Fibroblast of pulmonary artery (primary cell): ENCODE data around the gene ALG12.

Experiments used
- DNase-seq: peaks from one replicate; pipeline ENCODE4 v3.0.0-alpha.2; 2010; ENCODE audit warnings: low read depth
- H3K4me3 ChIP-seq: replicated peaks from 2 replicates; pipeline ENCODE4 v1.5.1; 2011; ENCODE audit warnings: low read depth, mild to moderate bottlenecking, control low read depth, low read length, moderate library complexity
- TF ChIP-seq, protein P1 (sequence below): IDR thresholded peaks from 2 replicates; pipeline ENCODE4 v1.5.1; 2011; ENCODE audit warnings: mild to moderate bottlenecking, control low read depth, low read length, inconsistent platforms; ENCODE audit errors: missing control alignments

The ALG12 gene

DNA sequence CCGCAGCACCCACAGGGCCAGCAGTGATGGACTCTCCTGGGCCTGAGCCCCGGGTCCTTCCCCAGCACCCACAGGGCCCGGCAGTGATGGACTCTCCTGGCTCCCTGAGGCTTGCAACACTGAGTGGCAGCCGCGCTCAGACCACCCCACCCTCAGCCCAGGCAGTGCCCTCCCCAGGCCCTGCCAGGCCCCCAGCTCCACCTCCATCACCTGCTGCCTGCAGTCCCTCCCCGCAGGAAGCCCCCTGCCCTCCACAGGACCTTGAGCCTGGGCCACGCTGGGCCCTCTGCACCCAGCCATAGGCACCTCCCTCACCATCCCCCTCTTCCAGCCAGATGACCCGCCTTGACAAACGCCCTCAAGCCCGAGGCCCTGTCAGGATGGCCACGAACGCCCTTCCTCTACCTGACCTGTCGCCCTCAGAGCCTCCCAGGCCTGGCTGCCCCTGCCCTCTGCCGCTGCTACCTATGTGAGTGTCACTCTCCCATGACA is 11.4 kb downstream of the ALG12 start:
- DNase-seq, result no peak
- H3K4me3 ChIP-seq, result no peak overlapping the region
- TF ChIP-seq, protein P1, sequence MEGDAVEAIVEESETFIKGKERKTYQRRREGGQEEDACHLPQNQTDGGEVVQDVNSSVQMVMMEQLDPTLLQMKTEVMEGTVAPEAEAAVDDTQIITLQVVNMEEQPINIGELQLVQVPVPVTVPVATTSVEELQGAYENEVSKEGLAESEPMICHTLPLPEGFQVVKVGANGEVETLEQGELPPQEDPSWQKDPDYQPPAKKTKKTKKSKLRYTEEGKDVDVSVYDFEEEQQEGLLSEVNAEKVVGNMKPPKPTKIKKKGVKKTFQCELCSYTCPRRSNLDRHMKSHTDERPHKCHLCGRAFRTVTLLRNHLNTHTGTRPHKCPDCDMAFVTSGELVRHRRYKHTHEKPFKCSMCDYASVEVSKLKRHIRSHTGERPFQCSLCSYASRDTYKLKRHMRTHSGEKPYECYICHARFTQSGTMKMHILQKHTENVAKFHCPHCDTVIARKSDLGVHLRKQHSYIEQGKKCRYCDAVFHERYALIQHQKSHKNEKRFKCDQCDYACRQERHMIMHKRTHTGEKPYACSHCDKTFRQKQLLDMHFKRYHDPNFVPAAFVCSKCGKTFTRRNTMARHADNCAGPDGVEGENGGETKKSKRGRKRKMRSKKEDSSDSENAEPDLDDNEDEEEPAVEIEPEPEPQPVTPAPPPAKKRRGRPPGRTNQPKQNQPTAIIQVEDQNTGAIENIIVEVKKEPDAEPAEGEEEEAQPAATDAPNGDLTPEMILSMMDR, result no peak

DNA sequence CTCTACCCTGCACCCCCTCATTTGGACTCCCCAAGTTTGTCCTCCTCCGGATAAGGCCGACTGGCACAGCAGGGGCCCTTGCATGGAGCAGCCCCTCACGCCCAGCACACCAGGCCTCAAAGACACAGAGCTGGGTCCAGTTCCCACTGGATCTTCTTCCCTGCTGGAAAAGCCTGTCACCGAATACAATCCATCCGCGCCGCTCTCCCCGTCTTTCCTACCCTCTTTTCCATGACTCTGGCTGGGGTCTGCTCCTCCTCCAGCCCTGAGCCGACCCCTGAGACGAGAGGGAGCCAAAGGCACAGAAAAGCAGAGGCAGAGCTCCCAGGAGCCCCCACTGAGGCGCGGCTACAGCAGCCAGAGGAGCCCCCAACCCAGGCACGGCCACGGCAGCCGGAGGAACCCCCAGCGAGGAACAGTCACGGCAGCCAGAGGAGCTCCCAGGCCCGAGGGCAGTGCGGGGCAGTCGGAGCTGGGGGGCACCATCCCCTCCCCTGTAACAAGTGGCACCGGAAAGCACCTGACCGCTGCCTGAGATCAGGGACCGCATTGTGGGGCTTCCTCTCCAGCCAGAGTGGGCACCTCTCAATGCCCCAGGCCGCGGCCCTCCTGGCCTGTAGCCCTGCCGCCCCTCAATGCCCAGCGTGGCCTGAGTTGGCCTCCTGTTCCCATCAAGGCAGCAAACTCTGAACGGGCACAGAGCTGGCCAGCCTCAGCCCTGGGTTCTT is 12.0 kb downstream of the ALG12 start:
- TF ChIP-seq, protein P1, result no peak
- DNase-seq, result no peak
- no peak overlapping the region for H3K4me3 ChIP-seq

DNA sequence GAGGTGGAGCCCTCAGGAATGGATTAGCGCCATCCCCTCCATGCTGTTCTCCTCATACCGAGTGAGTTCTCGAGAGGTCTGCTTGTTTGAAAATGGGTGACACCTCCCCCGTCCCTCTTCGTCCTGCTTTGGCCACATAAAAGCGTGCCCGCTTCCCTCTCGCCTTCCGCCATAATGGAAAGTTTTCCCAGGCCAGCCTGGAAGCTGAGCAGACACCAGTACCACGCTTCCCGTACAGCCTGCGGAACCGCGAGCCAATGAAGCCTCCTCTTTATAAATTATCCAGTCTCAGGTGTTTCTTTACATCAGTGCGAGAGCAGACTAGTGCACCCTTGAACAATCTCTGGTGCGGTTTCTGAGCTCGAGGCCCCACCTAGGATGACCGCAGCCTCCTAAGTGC is 12.8 kb downstream of the ALG12 start:
- no peak overlapping the region for H3K4me3 ChIP-seq
- DNase-seq, result no peak
- TF ChIP-seq, protein P1, result no peak

DNA sequence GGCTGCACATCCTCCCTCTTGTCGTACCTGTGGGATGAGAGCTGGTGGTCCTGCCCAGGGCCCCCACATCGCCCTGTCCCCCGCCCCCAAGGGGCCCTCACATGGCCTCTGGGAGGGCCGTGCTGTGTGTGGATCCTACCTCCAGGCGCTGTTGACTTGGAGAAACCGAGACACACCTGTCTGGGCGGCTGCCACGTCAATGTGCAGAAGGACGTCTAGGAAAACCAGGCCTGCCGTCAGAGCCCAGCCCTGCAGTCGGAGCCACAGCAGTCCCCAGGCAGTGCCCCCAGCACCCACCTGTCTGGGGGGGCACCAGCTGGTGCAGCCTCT is 14.2 kb downstream of the ALG12 start:
- H3K4me3 ChIP-seq, result no peak overlapping the region
- TF ChIP-seq, protein P1, result no peak
- no peak for DNase-seq

DNA sequence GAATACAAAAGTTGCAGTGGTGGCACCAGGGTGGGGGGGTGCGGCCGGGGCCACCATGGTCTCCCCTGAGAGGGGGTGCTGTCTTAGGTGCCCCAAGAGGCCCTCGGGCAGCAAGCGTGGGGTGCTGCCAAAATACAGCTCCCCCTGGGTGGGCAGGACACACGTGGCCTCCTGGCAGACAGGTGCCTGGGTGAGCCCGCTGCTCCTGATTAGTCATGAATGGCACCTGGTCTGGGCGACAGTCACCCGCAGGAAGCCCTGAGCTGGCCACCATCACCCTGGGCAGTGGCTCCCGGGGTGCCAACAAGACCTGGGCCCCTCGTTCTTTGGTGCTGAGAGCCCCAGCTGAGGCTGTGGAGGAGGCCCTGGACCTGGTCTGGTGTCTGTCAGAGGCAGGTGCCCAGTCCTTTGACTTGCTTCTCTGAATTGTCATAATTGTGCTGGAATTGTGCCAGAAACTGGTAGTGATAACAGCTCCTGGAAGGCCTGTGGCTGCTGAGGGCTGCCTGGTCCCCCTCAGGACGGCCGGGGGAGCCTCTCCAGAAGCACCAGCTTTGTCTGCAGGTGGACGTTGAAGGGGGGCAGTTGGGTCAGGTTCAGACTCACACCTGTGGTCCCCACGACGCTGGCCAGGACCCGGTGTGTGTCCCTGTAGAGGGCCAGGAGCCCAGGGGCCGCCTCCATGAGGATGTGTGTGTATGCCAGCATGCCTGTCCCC is 14.8 kb downstream of the ALG12 start:
- TF ChIP-seq, protein P1, result no peak
- H3K4me3 ChIP-seq, result no peak overlapping the region
- DNase-seq, result no peak

DNA sequence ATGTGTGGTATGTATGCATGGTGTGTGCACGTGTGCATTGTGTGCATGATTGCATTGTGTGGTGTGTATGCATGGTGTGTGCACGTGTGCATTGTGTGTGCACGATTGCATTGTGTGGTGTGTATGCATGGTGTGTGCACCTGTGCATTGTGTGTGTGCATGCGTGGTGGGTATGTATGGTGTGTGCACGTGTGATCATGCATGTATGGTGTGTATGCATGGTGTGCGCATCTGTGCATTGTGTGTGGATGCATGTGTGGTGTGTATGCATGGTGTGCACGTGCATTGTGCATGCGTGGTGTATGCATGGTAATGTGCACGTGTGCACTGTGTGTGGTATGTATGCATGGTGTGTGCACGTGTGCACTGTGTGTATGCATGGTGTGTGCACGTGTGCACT is 16.8 kb downstream of the ALG12 start:
- DNase-seq, result no peak
- H3K4me3 ChIP-seq, result no peak overlapping the region
- TF ChIP-seq, protein P1, result no peak
